ENCODE results near the gene LDB1. TPM values are rescaled to one million over a fixed set of nuclear protein-coding genes. Genes with fewer than 3 reads are reported as not detected.

LDB1 gene
- total RNA-seq, 2 donors from 2014 or later, result 49.3 to 49.8 TPM

DNA sequence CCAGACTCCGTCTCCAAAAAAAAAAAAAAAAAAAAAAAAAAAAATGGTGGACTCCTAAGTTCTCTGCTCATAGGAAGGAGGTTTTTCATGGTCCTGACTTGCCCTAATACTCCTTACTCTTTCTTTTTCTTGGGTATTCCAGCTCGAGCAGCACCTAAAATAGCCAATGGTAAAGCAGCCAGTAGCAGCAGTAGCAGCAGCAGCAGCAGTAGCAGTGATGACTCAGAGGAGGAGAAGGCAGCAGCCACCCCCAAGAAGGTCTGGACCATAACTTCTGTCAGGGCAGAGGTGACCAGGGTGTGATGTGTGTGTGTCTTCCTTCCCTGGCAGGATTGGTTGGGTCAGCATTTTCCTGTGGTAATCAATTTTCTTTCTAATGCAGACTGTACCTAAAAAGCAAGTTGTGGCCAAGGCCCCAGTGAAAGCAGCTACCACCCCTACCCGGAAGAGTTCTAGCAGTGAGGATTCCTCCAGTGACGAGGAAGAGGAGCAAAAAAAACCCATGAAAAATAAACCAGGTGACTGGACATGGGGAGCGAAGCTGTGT lies 39.0 kb upstream of the LDB1 start:
- TF ChIP-seq, protein P1, sequence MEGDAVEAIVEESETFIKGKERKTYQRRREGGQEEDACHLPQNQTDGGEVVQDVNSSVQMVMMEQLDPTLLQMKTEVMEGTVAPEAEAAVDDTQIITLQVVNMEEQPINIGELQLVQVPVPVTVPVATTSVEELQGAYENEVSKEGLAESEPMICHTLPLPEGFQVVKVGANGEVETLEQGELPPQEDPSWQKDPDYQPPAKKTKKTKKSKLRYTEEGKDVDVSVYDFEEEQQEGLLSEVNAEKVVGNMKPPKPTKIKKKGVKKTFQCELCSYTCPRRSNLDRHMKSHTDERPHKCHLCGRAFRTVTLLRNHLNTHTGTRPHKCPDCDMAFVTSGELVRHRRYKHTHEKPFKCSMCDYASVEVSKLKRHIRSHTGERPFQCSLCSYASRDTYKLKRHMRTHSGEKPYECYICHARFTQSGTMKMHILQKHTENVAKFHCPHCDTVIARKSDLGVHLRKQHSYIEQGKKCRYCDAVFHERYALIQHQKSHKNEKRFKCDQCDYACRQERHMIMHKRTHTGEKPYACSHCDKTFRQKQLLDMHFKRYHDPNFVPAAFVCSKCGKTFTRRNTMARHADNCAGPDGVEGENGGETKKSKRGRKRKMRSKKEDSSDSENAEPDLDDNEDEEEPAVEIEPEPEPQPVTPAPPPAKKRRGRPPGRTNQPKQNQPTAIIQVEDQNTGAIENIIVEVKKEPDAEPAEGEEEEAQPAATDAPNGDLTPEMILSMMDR (IDR thresholded peaks at IDR 0.05), result no peak
- ATAC-seq (ENCODE audit: insufficient number of reproducible peaks, low FRiP score, low read depth), result no peak
- Histone ChIP-seq H3K36me3 (peaks cover 53% of the 10 kb centered on the region), H3K27ac (no peak overlapping the region), H3K27me3 (replicated peaks; ENCODE audit: insufficient read depth) (no peaks in the 10 kb centered on the region), H3K4me3 (no peak overlapping the region), H3K4me1 (ENCODE audit: control insufficient read depth in 1 of 2, low read depth in 2 of 2) (peaks cover 0 to 5% of the 10 kb centered on the region in 2 donors), H3K9me3 (no peaks in the 10 kb centered on the region)
- no peak for DNase-seq (ENCODE audit: low spot score)

DNA sequence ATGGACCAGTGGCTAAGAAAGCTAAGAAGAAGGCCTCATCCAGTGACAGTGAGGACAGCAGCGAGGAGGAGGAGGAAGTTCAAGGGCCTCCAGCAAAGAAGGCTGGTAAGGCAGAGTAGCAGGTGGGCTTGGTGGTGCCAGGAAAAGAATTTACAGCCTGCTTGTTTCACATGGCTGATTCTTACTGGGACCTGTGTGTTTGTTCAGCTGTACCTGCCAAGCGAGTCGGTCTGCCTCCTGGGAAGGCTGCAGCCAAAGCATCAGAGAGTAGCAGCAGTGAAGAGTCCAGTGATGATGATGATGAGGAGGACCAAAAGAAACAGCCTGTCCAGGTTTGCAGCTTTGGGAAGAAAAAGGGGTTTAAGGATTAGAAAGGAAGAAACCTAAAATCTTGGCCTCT lies 37.1 kb upstream of the LDB1 start:
- TF ChIP-seq, protein P1 (IDR thresholded peaks at IDR 0.05), result no peak
- H3K4me1 ChIP-seq (ENCODE audit: control insufficient read depth in 1 of 2, low read depth in 2 of 2), result peaks cover 7 to 20% of the 10 kb centered on the region in 2 donors
- H3K27me3 ChIP-seq (replicated peaks; ENCODE audit: insufficient read depth), result no peaks in the 10 kb centered on the region
- DNase-seq (ENCODE audit: low spot score) (no peak), ATAC-seq (ENCODE audit: insufficient number of reproducible peaks, low FRiP score, low read depth) (no peak)
- no peak overlapping the region for H3K4me3 ChIP-seq
- peaks cover 53% of the 10 kb centered on the region for H3K36me3 ChIP-seq
- H3K27ac ChIP-seq, result no peak overlapping the region
- no peaks in the 10 kb centered on the region for H3K9me3 ChIP-seq

DNA sequence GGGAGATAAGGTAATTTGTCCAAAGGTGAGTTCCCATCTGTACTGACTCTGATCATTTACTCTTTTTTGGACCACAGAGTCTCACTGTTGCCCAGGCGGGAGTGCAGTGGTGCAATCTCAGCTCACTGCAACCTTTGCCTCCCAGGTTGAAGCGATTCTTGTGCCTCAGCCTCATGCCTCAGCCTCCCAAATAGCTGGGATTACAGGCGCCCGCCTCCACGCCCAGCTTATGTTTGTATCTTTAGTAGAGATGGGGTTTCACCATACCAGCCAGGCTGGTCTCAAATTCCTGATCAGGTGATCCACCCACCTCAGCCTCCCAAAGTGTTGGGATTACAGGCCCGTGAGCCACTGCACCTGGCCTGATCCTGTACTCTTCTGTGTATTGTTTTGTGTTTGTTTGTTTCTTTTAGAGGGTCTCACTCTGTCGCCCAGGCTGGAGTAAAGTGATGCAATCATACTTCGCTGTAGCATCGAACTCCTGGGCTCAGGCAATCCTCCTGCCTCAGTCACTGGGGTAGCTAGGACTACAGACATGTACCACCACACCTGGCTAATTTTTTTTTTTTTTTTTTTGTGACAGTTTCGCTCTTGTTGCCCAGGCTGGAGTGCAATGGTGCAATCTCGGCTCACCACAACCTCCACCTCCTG lies 34.4 kb upstream of the LDB1 start:
- no peaks in the 10 kb centered on the region for H3K27me3 ChIP-seq (replicated peaks; ENCODE audit: insufficient read depth)
- no peak overlapping the region for H3K4me3 ChIP-seq
- TF ChIP-seq, protein P1 (IDR thresholded peaks at IDR 0.05), result no peak
- DNase-seq (ENCODE audit: low spot score) (no peak), ATAC-seq (ENCODE audit: insufficient number of reproducible peaks, low FRiP score, low read depth) (no peak)
- no peak overlapping the region for H3K27ac ChIP-seq
- no peaks in the 10 kb centered on the region for H3K9me3 ChIP-seq
- peaks cover 27% of the 10 kb centered on the region for H3K36me3 ChIP-seq
- peaks cover 10 to 29% of the 10 kb centered on the region in 2 donors for H3K4me1 ChIP-seq (ENCODE audit: control insufficient read depth in 1 of 2, low read depth in 2 of 2)

DNA sequence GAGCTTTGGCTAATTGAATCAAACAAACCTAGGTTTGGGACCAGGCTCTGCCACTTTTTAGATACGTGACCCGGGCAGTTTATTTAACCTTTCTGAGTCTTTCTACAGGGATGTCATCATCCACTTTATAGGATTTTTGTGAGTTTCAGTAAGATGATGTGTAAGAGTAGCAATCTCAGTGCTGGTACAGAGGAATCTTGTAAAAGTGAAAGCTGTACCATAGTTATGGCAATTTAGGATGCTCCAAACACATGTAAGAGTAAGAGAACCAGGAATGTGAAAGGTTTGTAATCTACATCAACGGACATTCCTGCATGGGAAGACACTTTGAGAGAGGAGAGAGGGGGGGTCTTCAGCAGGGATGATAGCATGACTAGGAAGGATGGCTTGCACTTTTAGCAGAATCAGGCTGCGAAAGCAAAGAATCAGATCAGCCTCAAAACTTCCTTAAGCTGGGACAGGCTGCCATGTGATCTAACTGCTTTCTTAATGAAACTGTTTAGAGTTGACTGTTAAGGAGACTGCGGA lies 33.0 kb upstream of the LDB1 start:
- Histone ChIP-seq H3K4me1 (ENCODE audit: control insufficient read depth in 1 of 2, low read depth in 2 of 2) (peaks cover 10 to 29% of the 10 kb centered on the region in 2 donors), H3K36me3 (peaks cover 26% of the 10 kb centered on the region), H3K9me3 (no peaks in the 10 kb centered on the region), H3K4me3 (peak overlapping the region; percentile 82), H3K27ac (peak overlapping the region; percentile 81 to 94), H3K27me3 (replicated peaks; ENCODE audit: insufficient read depth) (no peaks in the 10 kb centered on the region)
- ATAC-seq (ENCODE audit: insufficient number of reproducible peaks, low FRiP score, low read depth) (no peak), DNase-seq (ENCODE audit: low spot score) (no peak)
- TF ChIP-seq, protein P1 (IDR thresholded peaks at IDR 0.05), result no peak

DNA sequence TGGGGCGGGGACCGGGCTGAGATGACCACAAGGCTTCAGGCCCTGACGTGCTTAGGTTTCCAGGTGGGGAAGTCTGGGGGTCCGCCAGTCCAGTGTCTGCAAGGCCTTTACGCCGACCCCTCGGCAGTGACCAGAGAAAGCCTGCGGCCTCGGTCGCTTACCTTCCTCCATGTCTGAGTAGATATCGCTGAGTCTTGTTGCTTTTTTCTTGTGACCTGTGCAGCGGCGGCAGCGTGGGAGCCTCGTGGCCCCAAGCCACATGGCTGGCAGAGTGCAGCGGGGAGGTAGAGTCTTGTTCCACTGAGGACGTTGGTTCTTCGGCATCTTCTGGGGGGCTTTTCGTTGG lies 32.4 kb upstream of the LDB1 start:
- ATAC-seq (ENCODE audit: insufficient number of reproducible peaks, low FRiP score, low read depth), result no peak
- DNase-seq (ENCODE audit: low spot score), result no peak
- Histone ChIP-seq H3K4me3 (peak overlapping the region; percentile 82), H3K4me1 (ENCODE audit: control insufficient read depth in 1 of 2, low read depth in 2 of 2) (peaks cover 10 to 29% of the 10 kb centered on the region in 2 donors), H3K27me3 (replicated peaks; ENCODE audit: insufficient read depth) (no peaks in the 10 kb centered on the region), H3K36me3 (peaks cover 19% of the 10 kb centered on the region), H3K9me3 (no peaks in the 10 kb centered on the region), H3K27ac (peak overlapping the region; percentile 81 to 94)
- TF ChIP-seq, protein P1 (IDR thresholded peaks at IDR 0.05), result no peak
